Endothelial cell (in vitro differentiated cells): ENCODE measurements around the gene PRKAR2B. TPM values are rescaled to one million over a fixed set of nuclear protein-coding genes. Genes with fewer than 3 reads are reported as not detected.
"Not testable (repeated sequence)": the region's sequence is repeated elsewhere in the genome, so short reads cannot be mapped to it uniquely, and the experiment has no call there.

Source experiments
- DNase-seq: peaks from one replicate; pipeline ENCODE4 v3.0.0; 2021; ENCODE audit warnings: low spot score
- H3K27ac Mint-ChIP-seq: one replicate; pipeline ENCODE4 v1.8.0; 2021; ENCODE audit warnings: mixed read lengths, inconsistent platforms; ENCODE audit not compliant: unreplicated experiment
- H3K27me3 Mint-ChIP-seq: one replicate; pipeline ENCODE4 v1.8.0; 2021; ENCODE audit warnings: mild to moderate bottlenecking, moderate library complexity, mixed read lengths, inconsistent platforms; ENCODE audit not compliant: unreplicated experiment
- H3K36me3 Mint-ChIP-seq: one replicate; pipeline ENCODE4 v1.8.0; 2021; ENCODE audit warnings: mild to moderate bottlenecking, low read depth, mixed read lengths, inconsistent platforms; ENCODE audit not compliant: unreplicated experiment
- H3K4me1 Mint-ChIP-seq: one replicate; pipeline ENCODE4 v1.8.0; 2021; ENCODE audit warnings: mild to moderate bottlenecking, mixed read lengths, inconsistent platforms; ENCODE audit not compliant: unreplicated experiment
- H3K4me3 Mint-ChIP-seq: one replicate; pipeline ENCODE4 v1.8.0; 2021; ENCODE audit warnings: mild to moderate bottlenecking, mixed read lengths, inconsistent platforms; ENCODE audit not compliant: unreplicated experiment
- H3K9me3 Mint-ChIP-seq: one replicate; pipeline ENCODE4 v1.8.0; 2021; ENCODE audit warnings: mixed read lengths, inconsistent platforms; ENCODE audit not compliant: unreplicated experiment
- CTCF ChIP-seq: fragments of 200-600 bp; sonication (generic); IDR thresholded peaks from one replicate; pipeline ENCODE4 v1.5.0; 2021; ENCODE audit warnings: antibody characterized with exemption; ENCODE audit not compliant: unreplicated experiment
- total RNA-seq: library from RNA; stranded (reverse); fragmentation: NEBNext Ultra II Directional; extraction: Animal tissue kit (Norgen Biotek cat#: 25700); gene quantifications from one replicate; pipeline ENCODE4 v1.2.1, GENCODE V29; 2021; ENCODE audit not compliant: unreplicated experiment

The PRKAR2B gene
- total RNA-seq, 1 donor from 2014 or later: 28.4 TPM

- Mint-ChIP-seq H3K4me3 (no peak overlapping the region), H3K27me3 (peaks cover 3% of the 10 kb centered on the region), H3K36me3 (no peaks in the 10 kb centered on the region), H3K9me3 (no peaks in the 10 kb centered on the region), H3K27ac (no peak overlapping the region), H3K4me1 (no peaks in the 10 kb centered on the region)
- TF ChIP-seq CTCF: no peak
- DNase-seq: no peak
Observed at GRCh38 chr7:107130487-107131220, 86.1 kb downstream of the PRKAR2B start.

GRCh38 chr7:107133396-107133795 is 88.9 kb downstream of the PRKAR2B start:
- H3K9me3 Mint-ChIP-seq: no peaks in the 10 kb centered on the region
- no peak overlapping the region for H3K27ac Mint-ChIP-seq

GRCh38 chr7:107138696-107139420 is 94.4 kb downstream of the PRKAR2B start:
- TF ChIP-seq CTCF: no peak
- Mint-ChIP-seq H3K27ac (no peak overlapping the region), H3K4me3 (no peak overlapping the region)

More at GRCh38 chr7:107133396-107133795, 88.9 kb downstream of the PRKAR2B start:
- no peaks in the 10 kb centered on the region for H3K36me3 Mint-ChIP-seq
- H3K4me1 Mint-ChIP-seq: no peaks in the 10 kb centered on the region
- DNase-seq: no peak
- H3K4me3 Mint-ChIP-seq: no peak overlapping the region
- H3K27me3 Mint-ChIP-seq: no peaks in the 10 kb centered on the region
- no peak for TF ChIP-seq CTCF

GRCh38 chr7:107143875-107144274 is 99.4 kb downstream of the PRKAR2B start:
- H3K27ac Mint-ChIP-seq, H3K9me3 Mint-ChIP-seq, H3K27me3 Mint-ChIP-seq, DNase-seq, H3K4me1 Mint-ChIP-seq, H3K4me3 Mint-ChIP-seq, H3K36me3 Mint-ChIP-seq: not testable (repeated sequence)

More at GRCh38 chr7:107138696-107139420, 94.4 kb downstream of the PRKAR2B start:
- no peak for DNase-seq
- H3K27me3 Mint-ChIP-seq: no peaks in the 10 kb centered on the region
- no peaks in the 10 kb centered on the region for H3K36me3 Mint-ChIP-seq
- H3K4me1 Mint-ChIP-seq: no peaks in the 10 kb centered on the region
- H3K9me3 Mint-ChIP-seq: no peaks in the 10 kb centered on the region

- Mint-ChIP-seq H3K27me3 (no peaks in the 10 kb centered on the region), H3K27ac (no peak overlapping the region), H3K4me1 (peaks cover 2% of the 10 kb centered on the region), H3K36me3 (no peaks in the 10 kb centered on the region), H3K9me3 (no peaks in the 10 kb centered on the region), H3K4me3 (no peak overlapping the region)
- DNase-seq: no peak
- TF ChIP-seq CTCF: no peak
Observed at GRCh38 chr7:107145067-107145838, 100.7 kb downstream of the PRKAR2B start.
